HEK293 (cell line): ENCODE results near the gene SSBP2.

Source experiments
- CTCF ChIA-PET: fragments of 350-600 bp; formaldehyde crosslinking; extraction: SDS; loops from one replicate; lab custom pipeline; 2021; ENCODE audit warnings: antibody characterized with exemption; lab: Yijun Ruan, JAX
- POLR2A ChIA-PET: fragments of 300-600 bp; formaldehyde crosslinking; extraction: SDS; loops from one replicate; lab custom pipeline; 2020; ENCODE audit warnings: antibody characterized with exemption, inconsistent platforms; lab: Yijun Ruan, JAX
- H3K27ac ChIP-seq: fragments of 200-500 bp; sonication (Bioruptor generic); 2 replicates; pipeline ENCODE4 v1.5.1; 2014; ENCODE audit warnings: low read depth, low read length, control low read depth, inconsistent platforms; ENCODE audit errors: extremely low read depth
- H3K36me3 ChIP-seq, 2 experiments: fragments of 200-500 bp in 1 of 2; sonication (Bioruptor generic) in 1 of 2; 1 replicate in 1 of 2; 2 replicates in 1 of 2; pipeline ENCODE4 v1.5.1; 2014 to 2017; ENCODE audit warnings: inconsistent platforms in 2 of 2, low read length in 2 of 2; ENCODE audit not compliant: control insufficient read depth in 2 of 2, insufficient read depth in 1 of 2
- H3K4me1 ChIP-seq: fragments of 200-500 bp; sonication (Bioruptor generic); 2 replicates; pipeline ENCODE4 v1.5.1; 2014; ENCODE audit warnings: mild to moderate bottlenecking, low read length, inconsistent platforms; ENCODE audit not compliant: control insufficient read depth, insufficient read depth
- H3K4me3 ChIP-seq: 2 replicates; pipeline ENCODE4 v1.5.1; 2011; ENCODE audit warnings: low read depth, mild to moderate bottlenecking, control low read depth, low read length, moderate library complexity
- H3K9me3 ChIP-seq: fragments of 200-500 bp; sonication (Bioruptor generic); 2 replicates; pipeline ENCODE4 v1.5.1; 2014; ENCODE audit warnings: low read depth, low read length, inconsistent platforms; ENCODE audit not compliant: control insufficient read depth, insufficient read depth
- SCRT1 ChIP-seq: fragments of 450-650 bp; formaldehyde crosslinking; IDR thresholded peaks from 2 replicates; pipeline ENCODE4 v1.5.1; 2016; ENCODE audit warnings: missing biosample characterization, missing genetic modification characterization, borderline replicate concordance
- ZBTB44 ChIP-seq: fragments of 450-650 bp; IDR thresholded peaks from 2 replicates; pipeline ENCODE4 v1.5.1; 2018; ENCODE audit warnings: missing biosample characterization, mild to moderate bottlenecking, missing genetic modification characterization
- ZBTB49 ChIP-seq: fragments of 450-650 bp; formaldehyde crosslinking; IDR thresholded peaks from 2 replicates; pipeline ENCODE4 v1.5.1; 2016; ENCODE audit warnings: missing biosample characterization, missing genetic modification characterization, low read depth
- ZFP69B ChIP-seq: fragments of 450-650 bp; formaldehyde crosslinking; IDR thresholded peaks from 2 replicates; pipeline ENCODE4 v1.5.1; 2016; ENCODE audit warnings: missing biosample characterization, missing genetic modification characterization
- ZNF132 ChIP-seq: fragments of 450-650 bp; formaldehyde crosslinking; IDR thresholded peaks from 2 replicates; pipeline ENCODE4 v1.5.1; 2017; ENCODE audit warnings: missing biosample characterization, missing genetic modification characterization, borderline replicate concordance
- ZNF157 ChIP-seq: fragments of 450-650 bp; formaldehyde crosslinking; IDR thresholded peaks from 2 replicates; pipeline ENCODE4 v1.5.1; 2016; ENCODE audit warnings: missing biosample characterization, missing genetic modification characterization
- ZNF274 ChIP-seq, 2 experiments: fragments of 200-500 bp in 1 of 2; fragments of 450-650 bp in 1 of 2; sonication (Bioruptor generic) in 1 of 2; formaldehyde crosslinking in 1 of 2; IDR thresholded peaks; 2 replicates each; pipeline versions ENCODE4 v1.5.1 to v1.6.1; 2014 to 2016; ENCODE audit warnings: borderline replicate concordance in 1 of 2, inconsistent platforms in 1 of 2, low read length in 1 of 2, missing biosample characterization in 1 of 2, missing genetic modification characterization in 1 of 2
- ZNF426 ChIP-seq: fragments of 450-650 bp; formaldehyde crosslinking; IDR thresholded peaks from 2 replicates; pipeline ENCODE4 v1.5.1; 2017; ENCODE audit warnings: missing biosample characterization, missing genetic modification characterization, mild to moderate bottlenecking, inconsistent platforms, moderate library complexity
- ZNF596 ChIP-seq: fragments of 450-650 bp; IDR thresholded peaks from 2 replicates; pipeline ENCODE4 v1.5.0; 2018; ENCODE audit warnings: missing biosample characterization, mild to moderate bottlenecking, missing genetic modification characterization, moderate library complexity
- ZNF626 ChIP-seq: fragments of 450-650 bp; sonication (Bioruptor Pico); formaldehyde crosslinking; IDR thresholded peaks from 2 replicates; pipeline ENCODE4 v1.5.1; 2018; ENCODE audit warnings: missing biosample characterization, missing genetic modification characterization, inconsistent platforms
- ZNF664 ChIP-seq: fragments of 450-650 bp; formaldehyde crosslinking; IDR thresholded peaks from 2 replicates; pipeline ENCODE4 v1.5.1; 2016; ENCODE audit warnings: missing biosample characterization, missing genetic modification characterization
- ZNF76 ChIP-seq: fragments of 450-650 bp; formaldehyde crosslinking; IDR thresholded peaks from 2 replicates; pipeline ENCODE4; 2016; ENCODE audit warnings: low read depth, missing biosample characterization, missing genetic modification characterization, borderline replicate concordance
- ZSCAN16 ChIP-seq: fragments of 450-650 bp; formaldehyde crosslinking; IDR thresholded peaks from 2 replicates; pipeline ENCODE4 v1.5.1; 2016; ENCODE audit warnings: missing biosample characterization, missing genetic modification characterization
- ZSCAN18 ChIP-seq: fragments of 450-650 bp; formaldehyde crosslinking; IDR thresholded peaks from 2 replicates; pipeline ENCODE4 v1.5.1; 2016; ENCODE audit warnings: missing biosample characterization, missing genetic modification characterization
- TF ChIP-seq, protein P1 (sequence below): fragments of 450-650 bp; formaldehyde crosslinking; IDR thresholded peaks from 2 replicates; pipeline ENCODE4 v1.5.1; 2017; ENCODE audit warnings: missing biosample characterization, missing genetic modification characterization
- TF ChIP-seq, protein P2 (sequence below): fragments of 450-650 bp; formaldehyde crosslinking; IDR thresholded peaks from 2 replicates; pipeline ENCODE4 v1.5.1; 2016; ENCODE audit warnings: missing biosample characterization, missing genetic modification characterization

Gene SSBP2

GRCh38 chr5:81767938-81768337 lies 17.0 kb upstream of the SSBP2 start (continued):
- TF ChIP-seq, protein P1, sequence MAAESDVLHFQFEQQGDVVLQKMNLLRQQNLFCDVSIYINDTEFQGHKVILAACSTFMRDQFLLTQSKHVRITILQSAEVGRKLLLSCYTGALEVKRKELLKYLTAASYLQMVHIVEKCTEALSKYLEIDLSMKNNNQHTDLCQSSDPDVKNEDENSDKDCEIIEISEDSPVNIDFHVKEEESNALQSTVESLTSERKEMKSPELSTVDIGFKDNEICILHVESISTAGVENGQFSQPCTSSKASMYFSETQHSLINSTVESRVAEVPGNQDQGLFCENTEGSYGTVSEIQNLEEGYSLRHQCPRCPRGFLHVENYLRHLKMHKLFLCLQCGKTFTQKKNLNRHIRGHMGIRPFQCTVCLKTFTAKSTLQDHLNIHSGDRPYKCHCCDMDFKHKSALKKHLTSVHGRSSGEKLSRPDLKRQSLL = no peak

- Histone ChIP-seq H3K4me3 (no peak overlapping the region), H3K4me1 (no peaks in the 10 kb centered on the region), H3K27ac (no peak overlapping the region), H3K9me3 (no peaks in the 10 kb centered on the region), H3K36me3 (no peaks in the 10 kb centered on the region)
- ChIA-PET POLR2A (interaction anchor here (0.6 kb wide), 1 partner anchor 136 kb away, joined by 5 read pairs; no protein-coding TSS in a partner anchor), CTCF (interaction anchor here (0.6 kb wide), 2 partner anchors 60 to 72 kb away, joined by 3 read pairs; no protein-coding TSS in a partner anchor)
- TF ChIP-seq ZNF132 (tag by site-specific recombination) = no peak
- TF ChIP-seq ZNF76 = no peak
- TF ChIP-seq ZNF274 (IDR thresholded peaks at IDR 0.05; ENCODE audit: low read length) = no peak
- TF ChIP-seq ZNF274 (tag by site-specific recombination; IDR thresholded peaks at IDR 0.05; ENCODE audit: borderline replicate concordance) = no peak
- no peak for TF ChIP-seq ZNF426 (tag by site-specific recombination)
- no peak for TF ChIP-seq ZSCAN18 (tag by site-specific recombination)
- no peak for TF ChIP-seq ZFP69B (tag by site-specific recombination)
Measured at GRCh38 chr5:81767097-81767496, 16.2 kb upstream of the SSBP2 start.

GRCh38 chr5:81766611-81767010 lies 15.7 kb upstream of the SSBP2 start:
- CTCF ChIA-PET = interaction anchor here (0.6 to 0.7 kb wide), 3 partner anchors 47 to 1672 kb away, joined by 3 read pairs; no protein-coding TSS in a partner anchor
- Histone ChIP-seq H3K4me3 (no peak overlapping the region), H3K27ac (no peak overlapping the region), H3K36me3 (no peaks in the 10 kb centered on the region), H3K9me3 (no peaks in the 10 kb centered on the region), H3K4me1 (no peaks in the 10 kb centered on the region)
- POLR2A ChIA-PET = no interaction called here
- TF ChIP-seq ZNF626 (tag by site-specific recombination) (no peak), ZNF664 (no peak), SCRT1 (tag by site-specific recombination) (no peak), ZSCAN16 (tag by site-specific recombination) (no peak), ZBTB49 (tag by site-specific recombination) (no peak), ZNF596 (no peak), ZBTB44 (tag by site-specific recombination) (no peak), ZNF157 (tag by site-specific recombination) (no peak)
- TF ChIP-seq, protein P2, sequence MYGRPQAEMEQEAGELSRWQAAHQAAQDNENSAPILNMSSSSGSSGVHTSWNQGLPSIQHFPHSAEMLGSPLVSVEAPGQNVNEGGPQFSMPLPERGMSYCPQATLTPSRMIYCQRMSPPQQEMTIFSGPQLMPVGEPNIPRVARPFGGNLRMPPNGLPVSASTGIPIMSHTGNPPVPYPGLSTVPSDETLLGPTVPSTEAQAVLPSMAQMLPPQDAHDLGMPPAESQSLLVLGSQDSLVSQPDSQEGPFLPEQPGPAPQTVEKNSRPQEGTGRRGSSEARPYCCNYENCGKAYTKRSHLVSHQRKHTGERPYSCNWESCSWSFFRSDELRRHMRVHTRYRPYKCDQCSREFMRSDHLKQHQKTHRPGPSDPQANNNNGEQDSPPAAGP = no peak
